Testis (tissue), 2 donors: ENCODE results near the gene ELMO3.

Source experiments
- CTCF ChIP-seq, 3 experiments: fragments of 450-650 bp in 2 of 3; fragments of 200-600 bp in 1 of 3; sonication (generic) in 1 of 3; IDR thresholded peaks; one replicate each; pipeline ENCODE4 v1.5.1; 2016 to 2019; ENCODE audit warnings: antibody characterized with exemption in 3 of 3, mild to moderate bottlenecking in 2 of 3, moderate library complexity in 1 of 3
- POLR2A ChIP-seq: fragments of 450-650 bp; IDR thresholded peaks from one replicate; pipeline ENCODE4 v1.6.1; 2017; ENCODE audit warnings: antibody characterized with exemption, mild to moderate bottlenecking, moderate library complexity

- no peak for TF ChIP-seq CTCF (IDR thresholded peaks at IDR 0.05)
- no peak for TF ChIP-seq POLR2A
Measured at GRCh38 chr16:67201411-67202345, 2.7 kb downstream of the ELMO3 start.
